ENCODE results near the gene BRINP3. TPM values are rescaled to one million over a fixed set of nuclear protein-coding genes. Genes with fewer than 3 reads are reported as not detected.

BRINP3 gene
- total RNA-seq, 1 donor from 2014 or later: not detected

DNA sequence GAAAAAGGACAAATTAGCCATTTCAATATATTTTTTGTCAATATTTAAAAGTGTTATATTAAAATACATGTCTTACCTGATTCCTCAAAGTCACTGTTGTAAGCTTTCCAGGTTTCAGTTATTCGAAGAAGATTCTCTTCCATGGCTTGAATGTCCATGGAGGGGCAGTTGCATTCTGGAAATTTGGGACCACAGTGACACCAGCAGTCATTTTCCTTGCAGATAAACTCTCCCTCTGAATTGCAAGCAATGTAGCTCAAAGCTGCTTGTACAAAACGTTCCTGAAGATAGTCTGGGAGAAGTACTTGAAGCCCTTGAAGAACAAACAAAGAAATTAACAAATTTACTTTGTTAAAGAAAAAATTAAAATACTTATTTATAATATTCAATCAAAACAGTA lies 251.7 kb downstream of the BRINP3 start:
- Histone ChIP-seq H3K9me3 (ENCODE audit: insufficient read depth, low read depth, low read length) (no peaks in the 10 kb centered on the region), H3K36me3 (ENCODE audit: insufficient read depth, low read length) (no peaks in the 10 kb centered on the region), H3K9ac (ENCODE audit: low read length) (no peak overlapping the region), H3K4me2 (ENCODE audit: low read length) (no peak overlapping the region), H2AFZ (ENCODE audit: low read depth, low read length) (no peak overlapping the region), H3K79me2 (ENCODE audit: insufficient read depth, low read length) (no peaks in the 10 kb centered on the region), H3K27ac (ENCODE audit: low read depth, low read length) (no peak overlapping the region), H3K27me3 (ENCODE audit: insufficient read depth, low read length) (no peaks in the 10 kb centered on the region), H3K4me3 (ENCODE audit: insufficient read depth, low read depth, low read length) (no peak overlapping the region), H4K20me1 (ENCODE audit: insufficient read depth, low read length) (no peaks in the 10 kb centered on the region), H3K4me1 (ENCODE audit: insufficient read depth, low read length) (no peaks in the 10 kb centered on the region)
- no peak overlapping the region for H3K4me3 Mint-ChIP-seq (ENCODE audit: unreplicated experiment)
- H3K27me3 Mint-ChIP-seq (ENCODE audit: low read depth, unreplicated experiment): no peaks in the 10 kb centered on the region
- no peaks in the 10 kb centered on the region for H3K9me3 Mint-ChIP-seq (ENCODE audit: unreplicated experiment)
- H3K36me3 Mint-ChIP-seq (ENCODE audit: low read depth, unreplicated experiment): no peaks in the 10 kb centered on the region
- H3K4me1 Mint-ChIP-seq (ENCODE audit: low read depth, unreplicated experiment): no peaks in the 10 kb centered on the region
- TF ChIP-seq EZH2 (IDR thresholded peaks at IDR 0.05; ENCODE audit: insufficient read depth, low read length): no peak
- TF ChIP-seq, protein P1, sequence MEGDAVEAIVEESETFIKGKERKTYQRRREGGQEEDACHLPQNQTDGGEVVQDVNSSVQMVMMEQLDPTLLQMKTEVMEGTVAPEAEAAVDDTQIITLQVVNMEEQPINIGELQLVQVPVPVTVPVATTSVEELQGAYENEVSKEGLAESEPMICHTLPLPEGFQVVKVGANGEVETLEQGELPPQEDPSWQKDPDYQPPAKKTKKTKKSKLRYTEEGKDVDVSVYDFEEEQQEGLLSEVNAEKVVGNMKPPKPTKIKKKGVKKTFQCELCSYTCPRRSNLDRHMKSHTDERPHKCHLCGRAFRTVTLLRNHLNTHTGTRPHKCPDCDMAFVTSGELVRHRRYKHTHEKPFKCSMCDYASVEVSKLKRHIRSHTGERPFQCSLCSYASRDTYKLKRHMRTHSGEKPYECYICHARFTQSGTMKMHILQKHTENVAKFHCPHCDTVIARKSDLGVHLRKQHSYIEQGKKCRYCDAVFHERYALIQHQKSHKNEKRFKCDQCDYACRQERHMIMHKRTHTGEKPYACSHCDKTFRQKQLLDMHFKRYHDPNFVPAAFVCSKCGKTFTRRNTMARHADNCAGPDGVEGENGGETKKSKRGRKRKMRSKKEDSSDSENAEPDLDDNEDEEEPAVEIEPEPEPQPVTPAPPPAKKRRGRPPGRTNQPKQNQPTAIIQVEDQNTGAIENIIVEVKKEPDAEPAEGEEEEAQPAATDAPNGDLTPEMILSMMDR (IDR thresholded peaks at IDR 0.05; ENCODE audit: insufficient read depth, low read depth, low read length): no peak
- FAIRE-seq (no peak), DNase-seq (ENCODE audit: low read depth) (no peak)
- no peak overlapping the region for H3K27ac Mint-ChIP-seq (ENCODE audit: unreplicated experiment)

DNA sequence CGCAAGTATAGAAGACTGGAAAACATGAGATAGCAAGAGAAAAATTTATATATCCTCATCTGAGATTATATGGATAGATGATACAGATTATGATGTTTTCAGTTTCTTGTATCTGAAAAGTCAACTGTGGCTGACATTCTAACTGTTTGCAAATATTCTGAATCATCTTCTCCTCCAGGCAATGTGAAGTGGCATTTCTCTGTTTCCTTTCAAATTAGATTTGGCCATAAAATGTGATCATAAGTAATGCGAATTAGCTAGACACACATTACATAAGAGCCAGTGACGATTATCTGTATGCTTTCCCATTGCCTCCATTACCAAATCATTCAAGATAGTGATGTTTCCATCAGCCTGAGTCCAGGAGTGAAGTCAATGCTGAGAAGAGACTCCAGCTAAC lies 265.2 kb downstream of the BRINP3 start:
- TF ChIP-seq, protein P1 (IDR thresholded peaks at IDR 0.05; ENCODE audit: insufficient read depth, low read depth, low read length): no peak
- no peak for TF ChIP-seq EZH2 (IDR thresholded peaks at IDR 0.05; ENCODE audit: insufficient read depth, low read length)
- Histone ChIP-seq H4K20me1 (ENCODE audit: insufficient read depth, low read length) (no peaks in the 10 kb centered on the region), H3K27me3 (ENCODE audit: insufficient read depth, low read length) (no peaks in the 10 kb centered on the region), H3K36me3 (ENCODE audit: insufficient read depth, low read length) (no peaks in the 10 kb centered on the region), H3K4me2 (ENCODE audit: low read length) (no peak overlapping the region), H3K79me2 (ENCODE audit: insufficient read depth, low read length) (no peaks in the 10 kb centered on the region), H3K9me3 (ENCODE audit: insufficient read depth, low read depth, low read length) (no peaks in the 10 kb centered on the region), H3K4me1 (ENCODE audit: insufficient read depth, low read length) (no peaks in the 10 kb centered on the region), H3K27ac (ENCODE audit: low read depth, low read length) (no peak overlapping the region), H3K4me3 (ENCODE audit: insufficient read depth, low read depth, low read length) (no peak overlapping the region), H2AFZ (ENCODE audit: low read depth, low read length) (no peak overlapping the region), H3K9ac (ENCODE audit: low read length) (no peak overlapping the region)
- FAIRE-seq: no peak
- Mint-ChIP-seq H3K4me1 (ENCODE audit: low read depth, unreplicated experiment) (no peaks in the 10 kb centered on the region), H3K27me3 (ENCODE audit: low read depth, unreplicated experiment) (no peaks in the 10 kb centered on the region), H3K4me3 (ENCODE audit: unreplicated experiment) (no peak overlapping the region), H3K9me3 (ENCODE audit: unreplicated experiment) (no peaks in the 10 kb centered on the region), H3K36me3 (ENCODE audit: low read depth, unreplicated experiment) (no peaks in the 10 kb centered on the region), H3K27ac (ENCODE audit: unreplicated experiment) (no peak overlapping the region)
- no peak for DNase-seq (ENCODE audit: low read depth)

DNA sequence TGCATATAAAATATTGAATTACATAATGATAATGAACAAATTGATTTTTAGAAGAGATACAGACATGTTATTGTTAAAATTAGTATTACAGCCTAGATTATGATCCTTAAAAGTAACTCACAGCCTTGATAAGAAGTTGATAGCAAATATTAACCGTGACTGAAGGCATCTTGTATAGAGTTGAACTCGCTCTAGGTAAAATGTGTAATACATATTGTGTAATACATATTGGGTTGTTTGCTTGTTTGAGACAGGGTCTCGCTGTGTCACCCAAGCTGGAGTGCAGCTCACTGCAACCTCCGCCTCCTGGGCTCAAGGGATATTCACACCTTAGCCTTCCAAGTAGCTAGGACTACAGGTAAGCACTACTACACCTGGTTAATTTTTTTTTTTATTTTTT lies 269.9 kb downstream of the BRINP3 start:
- FAIRE-seq: no peak
- Mint-ChIP-seq H3K4me3 (ENCODE audit: unreplicated experiment) (no peak overlapping the region), H3K36me3 (ENCODE audit: low read depth, unreplicated experiment) (no peaks in the 10 kb centered on the region), H3K4me1 (ENCODE audit: low read depth, unreplicated experiment) (no peaks in the 10 kb centered on the region), H3K9me3 (ENCODE audit: unreplicated experiment) (peaks cover under 1% of the 10 kb centered on the region), H3K27me3 (ENCODE audit: low read depth, unreplicated experiment) (no peaks in the 10 kb centered on the region), H3K27ac (ENCODE audit: unreplicated experiment) (no peak overlapping the region)
- Histone ChIP-seq H3K4me2 (ENCODE audit: low read length) (no peak overlapping the region), H3K9ac (ENCODE audit: low read length) (no peak overlapping the region), H3K36me3 (ENCODE audit: insufficient read depth, low read length) (no peaks in the 10 kb centered on the region), H3K27ac (ENCODE audit: low read depth, low read length) (no peak overlapping the region), H2AFZ (ENCODE audit: low read depth, low read length) (no peak overlapping the region), H3K79me2 (ENCODE audit: insufficient read depth, low read length) (no peaks in the 10 kb centered on the region), H3K27me3 (ENCODE audit: insufficient read depth, low read length) (no peaks in the 10 kb centered on the region), H4K20me1 (ENCODE audit: insufficient read depth, low read length) (no peaks in the 10 kb centered on the region), H3K9me3 (ENCODE audit: insufficient read depth, low read depth, low read length) (no peaks in the 10 kb centered on the region), H3K4me1 (ENCODE audit: insufficient read depth, low read length) (no peaks in the 10 kb centered on the region), H3K4me3 (ENCODE audit: insufficient read depth, low read depth, low read length) (no peak overlapping the region)
- no peak for DNase-seq (ENCODE audit: low read depth)
- TF ChIP-seq EZH2 (IDR thresholded peaks at IDR 0.05; ENCODE audit: insufficient read depth, low read length): no peak
- TF ChIP-seq, protein P1 (IDR thresholded peaks at IDR 0.05; ENCODE audit: insufficient read depth, low read depth, low read length): no peak

All from astrocyte (in vitro differentiated cells and primary cell).